ENCODE measurements around the gene SLC35E3.

The SLC35E3 gene

GRCh38 chr12:68767191-68767590 is 21.2 kb downstream of the SLC35E3 start:
- in situ Hi-C loops (cut with HindIII; ENCODE audit: low pct_ligation_motif_present, low pct_unique_long_range_greater_than_20kb, low sequenced_read_pairs), result no loop called here
- DNase-seq, result no peak

GRCh38 chr12:68768431-68768939 is 22.5 kb downstream of the SLC35E3 start:
- DNase-seq, result no peak
- in situ Hi-C loops (cut with HindIII; ENCODE audit: low pct_ligation_motif_present, low pct_unique_long_range_greater_than_20kb, low sequenced_read_pairs), result no loop called here

DNA sequence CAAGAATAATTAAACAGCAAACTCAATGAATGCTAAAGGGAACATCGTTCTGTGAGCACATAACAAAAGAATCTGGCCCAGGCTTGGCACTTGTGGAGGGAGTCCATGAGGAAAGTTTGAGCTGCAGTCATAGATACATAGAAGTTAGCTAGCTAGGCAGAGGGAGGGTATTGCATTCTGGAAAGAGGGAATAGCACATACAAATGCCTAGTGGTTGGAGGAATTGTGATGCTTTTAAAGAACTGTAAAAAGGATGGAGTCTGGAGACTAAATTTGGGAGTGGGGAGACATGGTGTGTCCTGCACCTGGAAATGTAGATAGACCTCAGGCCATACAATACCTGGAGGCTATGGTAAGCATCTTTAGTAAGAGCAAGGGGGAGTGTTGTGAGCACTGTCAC is 24.0 kb downstream of the SLC35E3 start:
- no peak for DNase-seq
- in situ Hi-C loops (cut with HindIII; ENCODE audit: low pct_ligation_motif_present, low pct_unique_long_range_greater_than_20kb, low sequenced_read_pairs), result no loop called here

DNA sequence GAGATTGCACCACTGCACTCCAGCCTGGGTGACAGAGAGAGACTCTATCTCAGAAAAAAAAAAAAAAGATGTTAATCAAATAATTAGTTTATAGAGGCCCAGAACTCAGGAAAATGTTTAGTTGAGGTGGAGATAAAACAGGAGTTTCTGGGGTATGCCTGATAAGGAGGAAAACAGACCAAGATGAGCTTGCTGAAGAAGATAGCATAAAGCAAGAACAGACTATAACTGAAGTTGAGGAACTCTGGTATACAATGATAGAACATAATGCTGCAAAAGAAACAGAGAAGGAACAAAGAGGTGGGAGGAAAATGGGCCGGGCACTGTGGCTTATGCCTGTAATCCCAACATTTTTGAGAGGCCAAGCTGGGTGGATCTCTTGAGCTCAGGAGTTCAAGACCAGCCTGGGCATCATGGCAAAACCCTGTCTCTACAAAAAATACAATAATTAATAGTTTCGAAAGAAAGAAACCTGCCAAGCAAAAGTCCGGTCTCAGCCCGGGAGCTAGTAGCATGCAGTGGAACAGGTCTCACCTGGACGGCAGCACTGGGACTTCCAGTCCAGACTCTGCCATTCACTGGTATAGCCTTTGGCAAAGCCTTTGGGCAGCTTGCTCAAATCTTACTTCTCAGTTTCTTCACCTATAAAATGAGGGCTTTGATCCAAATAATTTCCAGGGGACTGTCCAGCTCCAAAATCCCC is 25.4 kb downstream of the SLC35E3 start:
- in situ Hi-C loops (cut with HindIII; ENCODE audit: low pct_ligation_motif_present, low pct_unique_long_range_greater_than_20kb, low sequenced_read_pairs), result no loop called here
- no peak for DNase-seq

GRCh38 chr12:68772714-68773113 is 26.7 kb downstream of the SLC35E3 start:
- in situ Hi-C loops (cut with HindIII; ENCODE audit: low pct_ligation_motif_present, low pct_unique_long_range_greater_than_20kb, low sequenced_read_pairs), result no loop called here
- no peak for DNase-seq

GRCh38 chr12:68773582-68773981 is 27.6 kb downstream of the SLC35E3 start:
- in situ Hi-C loops (cut with HindIII; ENCODE audit: low pct_ligation_motif_present, low pct_unique_long_range_greater_than_20kb, low sequenced_read_pairs), result no loop called here
- DNase-seq, result no peak

- no peak for DNase-seq
- in situ Hi-C loops (cut with HindIII; ENCODE audit: low pct_ligation_motif_present, low pct_unique_long_range_greater_than_20kb, low sequenced_read_pairs), result no loop called here
Measured at GRCh38 chr12:68775121-68775630, 29.2 kb downstream of the SLC35E3 start.

GRCh38 chr12:68776976-68777610 is 31.1 kb downstream of the SLC35E3 start:
- in situ Hi-C loops (cut with HindIII; ENCODE audit: low pct_ligation_motif_present, low pct_unique_long_range_greater_than_20kb, low sequenced_read_pairs), result no loop called here
- DNase-seq, result no peak

GRCh38 chr12:68779280-68779679 is 33.3 kb downstream of the SLC35E3 start:
- in situ Hi-C loops (cut with HindIII; ENCODE audit: low pct_ligation_motif_present, low pct_unique_long_range_greater_than_20kb, low sequenced_read_pairs), result no loop called here
- DNase-seq, result no peak

- no peak for DNase-seq
- in situ Hi-C loops (cut with HindIII; ENCODE audit: low pct_ligation_motif_present, low pct_unique_long_range_greater_than_20kb, low sequenced_read_pairs), result no loop called here
Measured at GRCh38 chr12:68780731-68781130, 34.8 kb downstream of the SLC35E3 start.

- in situ Hi-C loops (cut with HindIII; ENCODE audit: low pct_ligation_motif_present, low pct_unique_long_range_greater_than_20kb, low sequenced_read_pairs), result no loop called here
- no peak for DNase-seq
Measured at GRCh38 chr12:68781728-68782127, 35.8 kb downstream of the SLC35E3 start.

- no peak for DNase-seq
- in situ Hi-C loops (cut with HindIII; ENCODE audit: low pct_ligation_motif_present, low pct_unique_long_range_greater_than_20kb, low sequenced_read_pairs), result no loop called here
Measured at GRCh38 chr12:68784015-68784414, 38.0 kb downstream of the SLC35E3 start.

DNA sequence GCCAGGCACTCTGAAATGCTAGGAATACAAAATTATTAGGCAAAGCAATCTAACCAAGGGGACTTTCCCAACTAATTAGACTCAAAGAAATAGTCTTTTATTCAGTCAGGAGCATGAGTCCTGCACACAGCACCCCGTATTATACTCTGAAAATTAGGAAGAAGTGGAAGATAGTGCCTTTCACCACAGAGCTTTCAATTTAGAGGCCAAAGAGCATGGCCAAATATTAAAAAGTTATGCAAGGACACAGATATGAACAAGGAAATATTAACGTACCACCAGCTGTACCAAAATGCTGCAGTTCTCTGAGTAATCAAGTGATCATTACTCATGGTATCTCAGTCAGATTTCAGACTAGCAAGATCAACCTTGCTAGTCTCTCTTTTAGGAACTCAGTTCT is 39.4 kb downstream of the SLC35E3 start:
- no peak for DNase-seq
- in situ Hi-C loops (cut with HindIII; ENCODE audit: low pct_ligation_motif_present, low pct_unique_long_range_greater_than_20kb, low sequenced_read_pairs), result no loop called here

DNA sequence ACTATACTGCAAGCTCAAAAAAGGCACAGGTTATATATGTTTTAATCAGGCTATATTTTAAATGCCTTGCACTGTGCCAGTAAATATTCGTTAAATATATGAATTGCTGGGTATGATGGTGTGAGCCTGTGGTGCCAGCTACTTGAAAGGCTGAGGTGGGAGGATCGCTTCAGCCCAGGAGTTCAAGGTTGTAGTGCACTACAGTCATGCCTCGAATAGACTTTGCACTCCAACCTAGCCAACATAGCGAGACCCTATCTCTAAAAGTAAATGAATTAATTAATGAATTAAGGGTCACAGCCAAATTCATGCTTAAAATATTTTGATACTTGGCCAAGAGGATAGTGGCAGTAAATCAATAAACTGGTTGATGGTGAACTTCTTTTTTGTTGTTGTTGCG is 39.8 kb downstream of the SLC35E3 start:
- no peak for DNase-seq
- in situ Hi-C loops (cut with HindIII; ENCODE audit: low pct_ligation_motif_present, low pct_unique_long_range_greater_than_20kb, low sequenced_read_pairs), result no loop called here

DNA sequence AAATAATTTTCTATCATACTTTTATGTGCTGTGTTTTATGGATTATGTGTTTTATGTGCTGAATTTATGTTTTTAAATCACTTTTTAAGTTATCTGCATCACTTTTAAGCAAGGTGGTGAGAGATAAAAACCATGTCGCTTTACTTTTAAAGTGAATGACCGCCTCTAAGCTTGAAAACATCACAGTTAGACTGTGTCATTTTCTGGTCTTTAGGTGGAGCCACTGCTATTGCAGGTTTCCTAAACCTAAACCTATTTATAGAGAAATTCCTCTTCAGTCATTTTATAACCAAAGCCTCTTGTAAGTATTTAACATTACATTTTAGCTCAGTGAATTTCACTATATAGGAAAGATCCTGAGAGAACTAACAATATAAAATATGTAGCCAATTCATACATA is 41.0 kb downstream of the SLC35E3 start:
- DNase-seq, result peak; percentile 51
- in situ Hi-C loops (cut with HindIII; ENCODE audit: low pct_ligation_motif_present, low pct_unique_long_range_greater_than_20kb, low sequenced_read_pairs), result no loop called here

- DNase-seq, result no peak
- in situ Hi-C loops (cut with HindIII; ENCODE audit: low pct_ligation_motif_present, low pct_unique_long_range_greater_than_20kb, low sequenced_read_pairs), result no loop called here
Measured at GRCh38 chr12:68788554-68789143, 42.7 kb downstream of the SLC35E3 start.

DNA sequence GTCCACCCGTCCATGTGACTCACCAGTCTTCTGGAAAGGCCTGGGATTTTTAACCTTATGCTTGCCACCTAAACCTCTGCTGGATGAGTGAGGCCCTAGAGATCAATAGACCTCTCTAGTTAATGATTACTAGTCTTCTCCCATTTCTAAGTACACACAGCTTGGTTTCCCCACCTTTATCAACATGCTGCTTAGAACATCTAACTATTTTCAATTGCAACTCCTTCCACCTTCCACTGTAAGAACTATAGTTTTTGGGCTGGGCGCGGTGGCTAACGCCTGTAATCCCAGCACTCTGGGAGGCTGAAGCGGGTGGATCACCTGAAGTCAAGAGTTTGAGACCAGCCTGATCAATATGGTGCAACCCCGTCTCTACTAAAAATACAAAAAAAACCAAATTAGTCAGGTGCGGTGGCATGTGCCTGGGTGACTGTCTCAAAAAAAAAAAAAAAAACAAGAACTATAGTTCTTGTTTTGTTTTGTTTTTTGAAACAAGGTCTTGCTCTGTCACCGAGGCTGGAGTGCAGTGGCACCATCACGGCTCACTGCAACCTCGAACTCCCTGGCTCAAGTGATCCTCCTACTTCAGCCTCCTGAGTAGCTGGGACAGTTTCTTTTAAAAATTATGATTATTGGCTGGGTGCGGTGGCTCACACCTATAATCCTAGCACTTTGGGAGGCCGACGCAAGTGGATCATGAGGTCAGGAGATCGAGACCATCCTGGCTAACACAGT is 43.3 kb downstream of the SLC35E3 start:
- no peak for DNase-seq
- in situ Hi-C loops (cut with HindIII; ENCODE audit: low pct_ligation_motif_present, low pct_unique_long_range_greater_than_20kb, low sequenced_read_pairs), result no loop called here

DNA sequence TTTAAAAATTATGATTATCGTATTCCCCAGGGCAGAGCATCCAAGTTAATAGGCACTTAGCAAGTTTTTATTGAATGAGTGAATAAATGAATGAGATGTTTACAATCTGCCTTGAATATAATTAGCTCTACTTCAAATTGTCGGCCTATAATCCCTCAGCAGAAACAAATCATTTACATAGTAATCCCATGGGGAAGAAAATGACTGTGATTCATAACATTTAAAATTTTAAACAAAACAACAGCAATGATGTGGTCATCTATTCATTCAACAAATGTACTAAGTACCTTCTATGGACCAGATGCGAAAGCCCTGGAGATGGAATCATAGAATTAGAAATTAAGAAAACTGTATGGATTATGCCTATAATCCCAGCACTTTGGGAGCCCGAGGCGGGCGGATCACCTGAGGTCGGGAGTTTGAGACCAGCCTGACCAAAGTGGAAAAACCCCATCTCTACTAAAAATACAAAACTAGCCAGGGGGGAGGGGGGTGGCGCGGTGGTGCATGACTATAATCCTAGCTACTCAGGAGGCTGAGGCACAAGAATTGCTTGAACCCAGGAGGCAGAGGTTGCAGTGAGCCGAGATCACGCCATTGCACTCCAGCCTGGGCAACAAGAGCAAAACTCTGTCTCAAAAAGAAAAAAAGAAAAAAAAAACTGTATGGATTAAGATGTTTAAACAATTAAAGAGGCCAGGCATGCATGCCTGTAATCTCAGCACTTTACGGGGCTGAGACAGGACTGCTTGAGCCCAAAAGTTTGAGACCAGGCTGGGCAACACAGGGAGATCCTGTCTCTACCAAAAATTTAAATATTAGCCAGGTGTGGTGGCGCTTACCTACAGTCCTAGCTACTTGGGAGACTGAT is 44.3 kb downstream of the SLC35E3 start:
- in situ Hi-C loops (cut with HindIII; ENCODE audit: low pct_ligation_motif_present, low pct_unique_long_range_greater_than_20kb, low sequenced_read_pairs), result no loop called here
- no peak for DNase-seq
